Fibroblast of lung (primary cell): Measurements from ENCODE around the gene SYT13. TPM values are rescaled to one million over a fixed set of nuclear protein-coding genes. Genes with fewer than 3 reads are reported as not detected.

Source experiments
- DNase-seq, 2 donors: peaks; one replicate each; pipeline versions ENCODE4 v3.0.0 to v3.0.0-alpha.2; 2010; ENCODE audit warnings: low read depth in 2 of 2
- H2AFZ ChIP-seq: 2 replicates; pipeline ENCODE4 v1.5.1; 2012; ENCODE audit warnings: low read length, control low read depth, inconsistent platforms
- H3K27ac ChIP-seq: 2 replicates; pipeline ENCODE4 v1.5.1; 2011; ENCODE audit warnings: low read length, control low read depth; ENCODE audit not compliant: insufficient read depth
- H3K27me3 ChIP-seq: 2 replicates; pipeline ENCODE4 v1.5.1; 2011; ENCODE audit warnings: mild to moderate bottlenecking, low read length; ENCODE audit not compliant: control insufficient read depth, insufficient read depth
- H3K36me3 ChIP-seq: 2 replicates; pipeline ENCODE4 v1.5.1; 2011; ENCODE audit warnings: low read length; ENCODE audit not compliant: control insufficient read depth, insufficient read depth
- H3K4me1 ChIP-seq: 2 replicates; pipeline ENCODE4 v1.5.1; 2011; ENCODE audit warnings: low read length; ENCODE audit not compliant: control insufficient read depth, insufficient read depth; ENCODE audit errors: extremely low read depth
- H3K4me2 ChIP-seq: 2 replicates; pipeline ENCODE4 v1.5.1; 2011; ENCODE audit warnings: low read length, control low read depth; ENCODE audit not compliant: insufficient read depth; ENCODE audit errors: extremely low read depth
- H3K4me3 ChIP-seq, 4 experiments: fragments of 200-600 bp in 1 of 4; sonication (generic) in 1 of 4; replicated peaks in 1 of 4; 2 replicates each; pipeline ENCODE4 v1.5.1; 2011 to 2016; ENCODE audit warnings: low read length in 4 of 4, low read depth in 3 of 4, mild to moderate bottlenecking in 3 of 4, control low read depth in 2 of 4, inconsistent platforms in 1 of 4, mixed read lengths in 1 of 4; ENCODE audit not compliant: insufficient read depth in 1 of 4; ENCODE audit errors: control extremely low read depth in 1 of 4
- H3K79me2 ChIP-seq: 2 replicates; pipeline ENCODE4 v1.5.1; 2012; ENCODE audit warnings: mild to moderate bottlenecking, low read length, inconsistent platforms; ENCODE audit not compliant: control insufficient read depth, insufficient read depth
- H3K9ac ChIP-seq: 2 replicates; pipeline ENCODE4 v1.5.1; 2011; ENCODE audit warnings: mild to moderate bottlenecking, low read length, control low read depth; ENCODE audit not compliant: insufficient read depth
- H3K9me3 ChIP-seq: 2 replicates; pipeline ENCODE4 v1.5.1; 2012; ENCODE audit warnings: low read depth, low read length; ENCODE audit not compliant: control insufficient read depth, insufficient read depth
- H4K20me1 ChIP-seq: 2 replicates; pipeline ENCODE4 v1.5.1; 2011; ENCODE audit warnings: low read length; ENCODE audit not compliant: control insufficient read depth, insufficient read depth; ENCODE audit errors: extremely low read depth
- CTCF ChIP-seq, 2 donors: IDR thresholded peaks in 1 of 2; conservative IDR thresholded peaks in 1 of 2; 1 replicate in 1 of 2; 2 replicates in 1 of 2; pipeline ENCODE4 v1.5.1; 2011 to 2012; ENCODE audit warnings: low read length in 2 of 2, control low read depth in 1 of 2, inconsistent platforms in 1 of 2, low read depth in 1 of 2, mild to moderate bottlenecking in 1 of 2
- EZH2 ChIP-seq: IDR thresholded peaks from 2 replicates; pipeline ENCODE4 v1.5.1; 2012; ENCODE audit warnings: low read length, control low read depth, mild to moderate bottlenecking; ENCODE audit errors: missing control alignments
- polyA plus RNA-seq, 2 donors: library from polyadenylated mRNA; depleted of rRNA in 1 of 2; stranded (reverse) in 1 of 2; unstranded in 1 of 2; fragments of >200 nt; gene quantifications; 2 replicates each; pipeline ENCODE4 v1.2.1, GENCODE V29; 2011 to 2012; ENCODE audit warnings: missing spikeins in 1 of 2
- total RNA-seq: library from RNA; depleted of rRNA; stranded (reverse); fragments of >200 nt; gene quantifications from 2 replicates; pipeline ENCODE4 v1.2.1, GENCODE V29; 2014

Gene SYT13
- total and polyA plus RNA-seq, 2 donors (not counting 1 experiment from before 2014, with no cell fraction given): not detected

GRCh38 chr11:45319077-45319476, 32.9 kb upstream of the SYT13 start:
- Histone ChIP-seq H3K79me2 (no peaks in the 10 kb centered on the region), H3K4me2 (no peak overlapping the region), H3K27me3 (peaks cover 2% of the 10 kb centered on the region), H3K27ac (no peak overlapping the region), H3K9me3 (no peaks in the 10 kb centered on the region), H3K36me3 (no peaks in the 10 kb centered on the region), H4K20me1 (no peaks in the 10 kb centered on the region), H3K4me1 (no peaks in the 10 kb centered on the region), H3K4me3 (no peak overlapping the region), H2AFZ (no peak overlapping the region), H3K9ac (no peak overlapping the region)
- TF ChIP-seq EZH2 (no peak), CTCF (conservative IDR thresholded peaks at IDR 0.05 in 1 of 2, IDR thresholded peaks at IDR 0.05 in 1 of 2; ENCODE audit: low read depth in 1 of 2, low read length in 2 of 2) (no peak)
- DNase-seq: no peak

GRCh38 chr11:45318516-45318915, 32.4 kb upstream of the SYT13 start:
- Histone ChIP-seq H3K9me3 (no peaks in the 10 kb centered on the region), H3K79me2 (no peaks in the 10 kb centered on the region), H3K27me3 (peaks cover 4% of the 10 kb centered on the region), H3K36me3 (no peaks in the 10 kb centered on the region), H3K4me1 (no peaks in the 10 kb centered on the region), H3K4me3 (no peak overlapping the region), H3K27ac (no peak overlapping the region), H3K4me2 (no peak overlapping the region), H4K20me1 (no peaks in the 10 kb centered on the region), H3K9ac (no peak overlapping the region), H2AFZ (no peak overlapping the region)
- DNase-seq: no peak
- TF ChIP-seq EZH2 (no peak), CTCF (conservative IDR thresholded peaks at IDR 0.05 in 1 of 2, IDR thresholded peaks at IDR 0.05 in 1 of 2; ENCODE audit: low read depth in 1 of 2, low read length in 2 of 2) (no peak)

- Histone ChIP-seq H3K9ac (no peak overlapping the region), H3K36me3 (no peaks in the 10 kb centered on the region), H3K9me3 (no peaks in the 10 kb centered on the region), H3K4me1 (no peaks in the 10 kb centered on the region), H3K79me2 (no peaks in the 10 kb centered on the region), H3K27ac (no peak overlapping the region), H4K20me1 (no peaks in the 10 kb centered on the region), H2AFZ (no peak overlapping the region), H3K4me3 (no peak overlapping the region), H3K27me3 (peaks cover 4% of the 10 kb centered on the region), H3K4me2 (no peak overlapping the region)
- no peak for DNase-seq
- TF ChIP-seq CTCF (conservative IDR thresholded peaks at IDR 0.05 in 1 of 2, IDR thresholded peaks at IDR 0.05 in 1 of 2; ENCODE audit: low read depth in 1 of 2, low read length in 2 of 2) (no peak), EZH2 (no peak)
Observed at GRCh38 chr11:45316258-45316657, 30.1 kb upstream of the SYT13 start.
